IMR-90 (cell line): ENCODE data around the gene PPP6R3. TPM values are rescaled to one million over a fixed set of nuclear protein-coding genes. Genes with fewer than 3 reads are reported as not detected.

Experiments used
- ATAC-seq: fragments of 200-7000 bp; cut with Tn5 transposase; 2 replicates; pipeline ENCODE4 v1.9.1; 2020; ENCODE audit warnings: low read depth, mild to moderate bottlenecking, moderate library complexity
- BruUV-seq: library from RNA; stranded (reverse); fragments of 400-500 nt; replicated peaks from 2 replicates; lab custom pipeline; 2021; lab: Mats Ljungman, UMichigan
- CTCF ChIA-PET: fragments of 300-600 bp; formaldehyde crosslinking; extraction: SDS; loops from one replicate; lab custom pipeline; 2021; ENCODE audit warnings: antibody characterized with exemption; lab: Yijun Ruan, JAX
- POLR2A ChIA-PET: fragments of 300-600 bp; sonication (Branson Sonifier 250); formaldehyde crosslinking; loops from one replicate; lab custom pipeline; 2022; ENCODE audit warnings: antibody characterized with exemption; ENCODE audit not compliant: unreplicated experiment; lab: Charles Lee
- DNase-seq: peaks from one replicate; pipeline ENCODE4 v3.0.0; 2013
- H2AFZ ChIP-seq: replicated peaks from 2 replicates; pipeline ENCODE3; 2013; ENCODE audit warnings: low read length, mild to moderate bottlenecking; ENCODE audit not compliant: poor library complexity
- H2AK5ac ChIP-seq: 2 replicates; pipeline ENCODE4 v1.6.1; 2013; ENCODE audit warnings: low read depth, low read length, inconsistent platforms
- H2AK9ac ChIP-seq: replicated peaks from 2 replicates; pipeline ENCODE3; 2013; ENCODE audit warnings: mild to moderate bottlenecking, low read depth, low read length, moderate library complexity; ENCODE audit not compliant: poor library complexity
- H2BK120ac ChIP-seq: 2 replicates; pipeline ENCODE4 v1.6.1; 2013; ENCODE audit warnings: low read depth, low read length, inconsistent platforms
- H2BK15ac ChIP-seq: 3 replicates; pipeline ENCODE4 v1.6.1; 2013; ENCODE audit warnings: low read depth, low read length, inconsistent platforms
- H2BK20ac ChIP-seq: 2 replicates; pipeline ENCODE4 v1.6.1; 2013; ENCODE audit warnings: low read depth, mild to moderate bottlenecking, inconsistent platforms, low read length, moderate library complexity
- H2BK5ac ChIP-seq: 2 replicates; pipeline ENCODE4 v1.6.1; 2013; ENCODE audit warnings: mild to moderate bottlenecking, low read depth, low read length, inconsistent platforms; ENCODE audit not compliant: poor library complexity, severe bottlenecking
- H3K14ac ChIP-seq: replicated peaks from 2 replicates; pipeline ENCODE4 v1.6.1; 2013; ENCODE audit warnings: low read depth, low read length, inconsistent platforms
- H3K18ac ChIP-seq: 2 replicates; pipeline ENCODE4 v1.6.1; 2013; ENCODE audit warnings: low read depth, low read length, control low read depth
- H3K23ac ChIP-seq: 2 replicates; pipeline ENCODE4 v1.6.1; 2013; ENCODE audit warnings: low read depth, low read length, inconsistent platforms
- H3K27ac ChIP-seq: 2 replicates; pipeline ENCODE4 v1.5.1; 2013; ENCODE audit warnings: mild to moderate bottlenecking, control low read depth, low read length; ENCODE audit not compliant: insufficient read depth
- H3K27me3 ChIP-seq: 2 replicates; pipeline ENCODE4 v1.6.1; 2013; ENCODE audit warnings: low read length; ENCODE audit not compliant: control insufficient read depth, insufficient read depth
- H3K36me3 ChIP-seq: 2 replicates; pipeline ENCODE4 v1.6.1; 2013; ENCODE audit warnings: low read length, mixed read lengths; ENCODE audit not compliant: control insufficient read depth, insufficient read depth
- H3K4ac ChIP-seq: 2 replicates; pipeline ENCODE4 v1.6.1; 2013; ENCODE audit warnings: low read depth, low read length, inconsistent platforms
- H3K4me1 ChIP-seq: 2 replicates; pipeline ENCODE4 v1.6.1; 2013; ENCODE audit warnings: low read length, mixed read lengths; ENCODE audit not compliant: control insufficient read depth, insufficient read depth
- H3K4me2 ChIP-seq: 2 replicates; pipeline ENCODE4 v1.6.1; 2013; ENCODE audit warnings: low read depth, mild to moderate bottlenecking, control low read depth, low read length, moderate library complexity
- H3K4me3 ChIP-seq: 2 replicates; pipeline ENCODE4 v1.5.1; 2013; ENCODE audit warnings: low read depth, mild to moderate bottlenecking, control low read depth, low read length, moderate library complexity; ENCODE audit not compliant: insufficient read depth
- H3K56ac ChIP-seq: 2 replicates; pipeline ENCODE4 v1.6.1; 2013; ENCODE audit warnings: low read length, inconsistent platforms; ENCODE audit not compliant: insufficient read depth; ENCODE audit errors: extremely low read depth
- H3K79me1 ChIP-seq, 2 experiments: 2 replicates each; pipeline ENCODE4 v1.6.1; 2013; ENCODE audit warnings: low read length in 2 of 2, inconsistent platforms in 1 of 2, low read depth in 1 of 2
- H3K9ac ChIP-seq: 2 replicates; pipeline ENCODE4 v1.6.1; 2013; ENCODE audit warnings: low read depth, low read length, control low read depth
- H3K9me1 ChIP-seq: 2 replicates; pipeline ENCODE4 v1.6.1; 2013; ENCODE audit warnings: low read length, inconsistent platforms; ENCODE audit not compliant: insufficient read depth
- H3K9me3 ChIP-seq: 2 replicates; pipeline ENCODE4 v1.6.1; 2013; ENCODE audit warnings: low read length; ENCODE audit not compliant: control insufficient read depth, insufficient read depth
- H4K20me1 ChIP-seq: 2 replicates; pipeline ENCODE4 v1.6.1; 2013; ENCODE audit warnings: low read length, inconsistent platforms; ENCODE audit not compliant: insufficient read depth
- H4K5ac ChIP-seq: 2 replicates; pipeline ENCODE4 v1.6.1; 2013; ENCODE audit warnings: mild to moderate bottlenecking, low read depth, low read length, control low read depth
- H4K8ac ChIP-seq, 2 experiments: 2 replicates each; pipeline ENCODE4 v1.6.1; 2013; ENCODE audit warnings: low read depth in 2 of 2, low read length in 2 of 2, control low read depth in 1 of 2, inconsistent platforms in 1 of 2
- H4K91ac ChIP-seq: 2 replicates; pipeline ENCODE4 v1.6.1; 2013; ENCODE audit warnings: low read depth, low read length, inconsistent platforms; ENCODE audit not compliant: insufficient read depth
- BHLHE40 ChIP-seq: fragments of 150-350 bp; IDR thresholded peaks from 2 replicates; pipeline ENCODE4 v1.6.1; 2016; ENCODE audit warnings: mild to moderate bottlenecking, low read depth, low read length
- CEBPB ChIP-seq: IDR thresholded peaks from 2 replicates; pipeline ENCODE4 v1.6.1; 2012; ENCODE audit warnings: low read depth, low read length, improper control_type of control experiment
- CHD1 ChIP-seq: IDR thresholded peaks from 2 replicates; pipeline ENCODE4 v1.6.1; 2012; ENCODE audit warnings: low read depth, low read length, improper control_type of control experiment
- FOS ChIP-seq: fragments of 150-350 bp; IDR thresholded peaks from 2 replicates; pipeline ENCODE4 v1.6.1; 2016; ENCODE audit warnings: low read depth, low read length
- MAFK ChIP-seq: IDR thresholded peaks from 2 replicates; pipeline ENCODE4 v1.6.1; 2012; ENCODE audit warnings: low read depth, low read length, improper control_type of control experiment
- MAZ ChIP-seq: IDR thresholded peaks from 2 replicates; pipeline ENCODE4 v1.6.1; 2012; ENCODE audit warnings: low read depth, mild to moderate bottlenecking, low read length, improper control_type of control experiment, moderate library complexity, borderline replicate concordance
- MXI1 ChIP-seq: IDR thresholded peaks from 2 replicates; pipeline ENCODE4 v1.6.1; 2012; ENCODE audit warnings: low read depth, mild to moderate bottlenecking, low read length, moderate library complexity, borderline replicate concordance
- NFE2L2 ChIP-seq: fragments of 150-350 bp; IDR thresholded peaks from 2 replicates; pipeline ENCODE4 v1.6.1; 2016; ENCODE audit warnings: low read depth, mild to moderate bottlenecking, low read length
- POLR2A ChIP-seq: IDR thresholded peaks from 2 replicates; pipeline ENCODE4 v1.6.1; 2012; ENCODE audit warnings: mild to moderate bottlenecking, low read depth, low read length
- RAD21 ChIP-seq: IDR thresholded peaks from 2 replicates; pipeline ENCODE4 v1.6.1; 2012; ENCODE audit warnings: low read length, improper control_type of control experiment
- RCOR1 ChIP-seq: IDR thresholded peaks from 2 replicates; pipeline ENCODE4 v1.6.1; 2012; ENCODE audit warnings: mild to moderate bottlenecking, low read length, improper control_type of control experiment; ENCODE audit not compliant: insufficient replicate concordance
- RFX5 ChIP-seq: IDR thresholded peaks from 2 replicates; pipeline ENCODE4 v1.8.0; 2012; ENCODE audit warnings: low read depth, mild to moderate bottlenecking, low read length, moderate library complexity
- SMC3 ChIP-seq: fragments of 150-350 bp; IDR thresholded peaks from 2 replicates; pipeline ENCODE4 v1.6.1; 2016; ENCODE audit warnings: low read depth, mild to moderate bottlenecking, antibody characterized with exemption, low read length, moderate library complexity
- WGBS, 2 experiments: methylation state at CpG; one replicate each; pipeline versions ENCODE4 v1.1.5 to v1.1.7; 2013; ENCODE audit warnings: missing lambda C conversion rate in 2 of 2; ENCODE audit not compliant: insufficient read length in 1 of 2; ENCODE audit errors: extremely low coverage in 2 of 2; 5-methylcytosine and 5-hydroxymethylcytosine counted together
- dilution Hi-C: fragments of 300-500 bp; cut with HindIII; formaldehyde crosslinking; loops from one replicate; pipeline ENCODE4 v1.14.3; 2018; ENCODE audit warnings: low sequenced_read_pairs; ENCODE audit not compliant: unreplicated experiment
- in situ Hi-C: fragments of 300-500 bp; cut with MboI; formaldehyde crosslinking; loops from 3 replicates; pipeline ENCODE4 v1.14.3; 2019; ENCODE audit warnings: low sequenced_read_pairs, inconsistent platforms, mixed read lengths
- intact Hi-C: fragments of 100-400 bp; cut with micrococcal nuclease; formaldehyde crosslinking; loops from 2 replicates; pipeline ENCODE4 v1.10.0; 2022
- polyA plus RNA-seq, 3 experiments: library from polyadenylated mRNA; depleted of rRNA; stranded (reverse); fragments of >200 nt; gene quantifications; 2 replicates each; pipeline ENCODE4 v1.2.3, GENCODE V29; 2012; ENCODE audit warnings: low replicate concordance in 1 of 3
- total RNA-seq: library from RNA; depleted of rRNA; stranded (reverse); fragments of >200 nt; gene quantifications from 2 replicates; pipeline ENCODE4 v1.2.3, GENCODE V29; 2012
- TF ChIP-seq, protein P1 (sequence below): fragments of 150-350 bp; IDR thresholded peaks from 2 replicates; pipeline ENCODE4 v1.6.1; 2016; ENCODE audit warnings: low read depth, mild to moderate bottlenecking, low read length, moderate library complexity, borderline replicate concordance
- TF ChIP-seq, protein P2 (sequence below): fragments of 150-350 bp; IDR thresholded peaks from 2 replicates; pipeline ENCODE4 v1.6.1; 2017; ENCODE audit warnings: mild to moderate bottlenecking, antibody characterized with exemption, low read length, low read depth
- TF ChIP-seq, protein P3 (sequence below): conservative IDR thresholded peaks from 2 replicates; pipeline ENCODE4 v1.5.1; 2012; ENCODE audit warnings: mild to moderate bottlenecking, low read depth, low read length, improper control_type of control experiment

PPP6R3 gene
- total and polyA plus RNA-seq, 2 of the 4 experiments (the other 2 are of a cell fraction), result 29.0 to 123 TPM

DNA sequence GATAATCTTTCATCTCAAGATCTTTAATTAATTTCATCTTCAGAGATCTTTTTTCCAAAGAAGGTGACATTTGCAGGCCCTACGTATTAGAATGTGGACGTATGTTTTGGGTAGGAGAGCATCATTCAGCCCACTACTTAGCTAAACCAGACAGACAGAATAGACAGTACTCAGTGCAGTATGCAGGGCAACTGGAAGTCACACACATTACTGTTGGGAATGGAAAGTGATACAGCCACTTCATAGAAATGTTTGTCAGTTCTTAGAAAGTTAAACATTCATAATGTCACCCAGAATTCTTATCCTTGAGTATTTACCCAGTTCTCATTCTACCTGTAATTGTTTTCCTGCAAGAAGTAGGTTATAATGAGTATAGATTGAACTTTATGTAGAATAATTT is 102.9 kb downstream of the PPP6R3 start:
- H4K91ac ChIP-seq, result no peak overlapping the region
- H3K9me3 ChIP-seq, result no peaks in the 10 kb centered on the region
- no peak overlapping the region for H3K56ac ChIP-seq
- H3K9ac ChIP-seq, result no peak overlapping the region
- DNase-seq, result no peak
- no peak overlapping the region for H4K5ac ChIP-seq
- no peak overlapping the region for H3K27ac ChIP-seq
- no peak overlapping the region for H3K4me3 ChIP-seq
- WGBS, 2 experiments, result no CpG with 5 or more reads among the region's 2 CpGs
- in situ Hi-C loops, result no loop called here
- no peak for ATAC-seq
- peaks cover 3% of the 10 kb centered on the region; the same call in 1 of the 2 replicates for H3K9me1 ChIP-seq
- H2AK9ac ChIP-seq, result no peak overlapping the region
- no peak overlapping the region for H4K8ac ChIP-seq
- no peaks in the 10 kb centered on the region for H3K4me1 ChIP-seq
- no peak overlapping the region for H2AFZ ChIP-seq
- no peak overlapping the region for H3K18ac ChIP-seq
- no peak overlapping the region for H2BK15ac ChIP-seq
- TF ChIP-seq RAD21, result no peak
- no peak for TF ChIP-seq MAFK
- no peak for TF ChIP-seq BHLHE40
- no peak for TF ChIP-seq SMC3
- no peak for TF ChIP-seq RFX5
- no peak for TF ChIP-seq NFE2L2
- no peak for TF ChIP-seq CEBPB
- TF ChIP-seq MXI1, result no peak
- no peak for TF ChIP-seq FOS
- TF ChIP-seq, protein P1, sequence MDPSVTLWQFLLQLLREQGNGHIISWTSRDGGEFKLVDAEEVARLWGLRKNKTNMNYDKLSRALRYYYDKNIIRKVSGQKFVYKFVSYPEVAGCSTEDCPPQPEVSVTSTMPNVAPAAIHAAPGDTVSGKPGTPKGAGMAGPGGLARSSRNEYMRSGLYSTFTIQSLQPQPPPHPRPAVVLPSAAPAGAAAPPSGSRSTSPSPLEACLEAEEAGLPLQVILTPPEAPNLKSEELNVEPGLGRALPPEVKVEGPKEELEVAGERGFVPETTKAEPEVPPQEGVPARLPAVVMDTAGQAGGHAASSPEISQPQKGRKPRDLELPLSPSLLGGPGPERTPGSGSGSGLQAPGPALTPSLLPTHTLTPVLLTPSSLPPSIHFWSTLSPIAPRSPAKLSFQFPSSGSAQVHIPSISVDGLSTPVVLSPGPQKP, result no peak
- no peak for TF ChIP-seq RCOR1
- TF ChIP-seq POLR2A, result no peak
- TF ChIP-seq, protein P2, sequence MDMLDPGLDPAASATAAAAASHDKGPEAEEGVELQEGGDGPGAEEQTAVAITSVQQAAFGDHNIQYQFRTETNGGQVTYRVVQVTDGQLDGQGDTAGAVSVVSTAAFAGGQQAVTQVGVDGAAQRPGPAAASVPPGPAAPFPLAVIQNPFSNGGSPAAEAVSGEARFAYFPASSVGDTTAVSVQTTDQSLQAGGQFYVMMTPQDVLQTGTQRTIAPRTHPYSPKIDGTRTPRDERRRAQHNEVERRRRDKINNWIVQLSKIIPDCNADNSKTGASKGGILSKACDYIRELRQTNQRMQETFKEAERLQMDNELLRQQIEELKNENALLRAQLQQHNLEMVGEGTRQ, result no peak
- TF ChIP-seq MAZ, result no peak
- no peak for TF ChIP-seq CHD1
- TF ChIP-seq, protein P3, sequence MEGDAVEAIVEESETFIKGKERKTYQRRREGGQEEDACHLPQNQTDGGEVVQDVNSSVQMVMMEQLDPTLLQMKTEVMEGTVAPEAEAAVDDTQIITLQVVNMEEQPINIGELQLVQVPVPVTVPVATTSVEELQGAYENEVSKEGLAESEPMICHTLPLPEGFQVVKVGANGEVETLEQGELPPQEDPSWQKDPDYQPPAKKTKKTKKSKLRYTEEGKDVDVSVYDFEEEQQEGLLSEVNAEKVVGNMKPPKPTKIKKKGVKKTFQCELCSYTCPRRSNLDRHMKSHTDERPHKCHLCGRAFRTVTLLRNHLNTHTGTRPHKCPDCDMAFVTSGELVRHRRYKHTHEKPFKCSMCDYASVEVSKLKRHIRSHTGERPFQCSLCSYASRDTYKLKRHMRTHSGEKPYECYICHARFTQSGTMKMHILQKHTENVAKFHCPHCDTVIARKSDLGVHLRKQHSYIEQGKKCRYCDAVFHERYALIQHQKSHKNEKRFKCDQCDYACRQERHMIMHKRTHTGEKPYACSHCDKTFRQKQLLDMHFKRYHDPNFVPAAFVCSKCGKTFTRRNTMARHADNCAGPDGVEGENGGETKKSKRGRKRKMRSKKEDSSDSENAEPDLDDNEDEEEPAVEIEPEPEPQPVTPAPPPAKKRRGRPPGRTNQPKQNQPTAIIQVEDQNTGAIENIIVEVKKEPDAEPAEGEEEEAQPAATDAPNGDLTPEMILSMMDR, result no peak
- no TSS peak for BruUV-seq
- H3K36me3 ChIP-seq, result peaks cover 37% of the 10 kb centered on the region
- H2AK5ac ChIP-seq, result no peak overlapping the region
- H3K23ac ChIP-seq, result no peak overlapping the region
- H2BK5ac ChIP-seq, result no peak overlapping the region
- H4K20me1 ChIP-seq, result peaks cover 4% of the 10 kb centered on the region; the same call in 1 of the 2 replicates
- no peak overlapping the region for H3K14ac ChIP-seq
- POLR2A ChIA-PET, result no interaction called here
- peaks cover 30 to 54% of the 10 kb centered on the region in 2 experiments for H3K79me1 ChIP-seq
- H3K4me2 ChIP-seq, result no peak overlapping the region
- no peak overlapping the region for H3K4ac ChIP-seq
- dilution Hi-C loops, result no loop called here
- no peaks in the 10 kb centered on the region for H3K27me3 ChIP-seq
- CTCF ChIA-PET, result interaction anchor here (0.6 kb wide), 1 partner anchor 12 kb away, joined by 6 read pairs; no protein-coding TSS in a partner anchor
- H2BK120ac ChIP-seq, result no peak overlapping the region
- intact Hi-C loops, result no loop called here
- H2BK20ac ChIP-seq, result no peak overlapping the region
